Right kidney (tissue), 1 donor: Measurements from ENCODE around the gene CD82.
A peak's percentile ranks its signal among the peaks of the same experiment; 100 is the strongest.
"Not testable (repeated sequence)": the region's sequence is repeated elsewhere in the genome, so short reads cannot be mapped to it uniquely, and the experiment has no call there.

Experiments used
- DNase-seq: peaks from one replicate; pipeline ENCODE4 v3.0.0-alpha.2; 2016

The CD82 gene

GRCh38 chr11:44533921-44534711 lies 31.3 kb upstream of the CD82 start:
- DNase-seq: no peak

DNA sequence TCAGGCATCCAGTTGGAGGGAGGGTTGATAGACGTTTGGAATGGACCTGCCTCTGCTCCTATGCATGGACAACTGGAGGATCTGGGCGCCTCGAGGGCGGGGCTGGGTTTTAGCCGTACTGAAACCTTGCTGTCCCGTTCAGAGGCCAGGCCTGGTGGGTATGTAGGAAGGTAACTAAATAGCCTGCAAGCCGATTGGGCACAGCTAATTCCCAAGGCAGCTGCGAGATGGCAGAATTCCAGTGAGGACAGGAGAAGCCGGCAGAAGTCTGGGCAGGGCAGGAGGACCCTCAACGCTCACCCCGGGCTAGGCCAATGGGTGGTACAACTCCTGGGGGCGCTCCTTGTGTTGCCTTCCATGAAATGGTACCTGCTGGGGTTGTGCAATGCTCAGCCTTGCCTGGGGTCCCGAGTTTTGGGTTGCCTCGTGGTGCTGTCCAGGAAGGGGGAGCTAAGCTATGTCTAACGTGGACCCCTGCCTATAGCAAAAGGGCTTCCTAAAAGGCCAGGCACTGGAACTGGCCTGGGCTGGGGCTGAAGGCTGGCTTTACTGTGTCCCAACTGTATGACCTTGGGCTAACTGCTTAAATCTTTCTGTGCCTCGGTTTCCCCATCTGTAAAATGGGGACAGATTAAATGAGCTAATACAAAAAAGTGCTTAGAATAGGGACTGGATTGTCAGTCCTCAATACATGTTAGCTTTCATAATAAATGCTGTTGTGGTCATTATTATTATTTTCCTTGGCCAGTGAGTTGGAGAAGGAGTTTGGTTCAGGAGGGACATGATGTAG lies 30.1 kb upstream of the CD82 start:
- DNase-seq: no peak

- no peak for DNase-seq
Observed at GRCh38 chr11:44536788-44537516, 28.5 kb upstream of the CD82 start.

DNA sequence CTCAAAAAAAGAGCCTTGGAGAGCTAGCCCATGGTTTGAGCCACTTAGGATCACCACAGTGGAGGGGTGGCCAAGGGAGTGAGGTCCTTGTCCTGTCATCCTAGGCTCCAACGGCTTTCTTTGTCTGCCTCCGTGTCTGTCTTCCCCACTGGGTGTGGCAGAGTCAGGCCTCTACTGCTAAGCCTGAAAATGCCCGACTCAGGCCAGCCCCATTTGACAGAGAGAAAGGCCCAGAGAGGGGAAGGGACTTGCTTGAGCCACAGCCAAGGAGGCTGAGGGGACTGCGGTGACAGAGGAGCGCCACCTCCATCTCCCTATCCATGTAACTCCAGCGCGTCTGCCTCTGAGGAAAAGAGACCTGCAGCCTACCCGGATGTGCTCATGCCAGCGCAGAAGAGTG lies 27.8 kb upstream of the CD82 start:
- no peak for DNase-seq

- DNase-seq: peak; percentile 70
Observed at GRCh38 chr11:44538375-44539054, 26.9 kb upstream of the CD82 start.

DNA sequence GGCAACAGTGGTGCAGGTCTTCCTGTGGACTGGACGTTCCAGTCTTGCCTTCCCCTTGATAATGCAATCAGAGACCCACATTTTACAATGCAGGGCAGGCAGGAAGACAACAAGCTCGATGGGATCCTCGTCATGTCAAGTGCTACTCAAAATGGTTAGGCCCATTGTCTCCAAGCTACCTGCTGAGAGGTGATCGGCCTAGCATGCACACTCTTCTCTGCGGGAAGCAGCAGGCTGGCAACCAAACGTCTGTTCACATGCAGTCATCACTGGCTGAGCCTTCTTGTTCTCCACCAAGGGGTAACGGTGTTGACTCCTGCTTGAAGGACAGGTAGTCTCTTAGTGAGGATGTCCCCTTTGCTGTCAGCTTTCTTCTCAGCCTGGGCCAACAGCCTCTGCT lies 25.5 kb upstream of the CD82 start:
- DNase-seq: no peak

DNA sequence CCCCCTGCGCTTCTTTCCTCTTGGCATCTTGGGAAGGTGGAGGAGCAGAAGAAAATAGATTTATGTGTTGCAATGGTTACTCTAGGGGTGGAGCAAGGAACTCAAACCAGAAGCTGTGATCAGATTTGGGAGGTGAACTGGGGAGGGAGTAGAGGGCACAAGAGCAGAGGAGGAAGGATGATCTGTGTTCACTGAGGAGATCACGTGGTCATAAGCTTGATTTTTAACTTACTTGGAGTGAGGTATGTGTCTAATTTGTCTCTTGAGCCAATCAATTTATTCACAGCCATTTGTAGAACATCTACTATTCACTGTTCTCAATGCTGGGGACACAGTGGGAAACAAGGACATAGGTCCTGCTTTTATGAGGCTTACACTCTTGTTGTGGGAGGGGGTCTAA lies 24.8 kb upstream of the CD82 start:
- DNase-seq: no peak

- DNase-seq: no peak
Observed at GRCh38 chr11:44542372-44542771, 23.1 kb upstream of the CD82 start.

GRCh38 chr11:44546984-44547383 lies 18.5 kb upstream of the CD82 start:
- DNase-seq: not testable (repeated sequence)

GRCh38 chr11:44547534-44547933 lies 17.9 kb upstream of the CD82 start:
- DNase-seq: not testable (repeated sequence)

- no peak for DNase-seq
Observed at GRCh38 chr11:44548032-44548695, 17.3 kb upstream of the CD82 start.

- not testable (repeated sequence) for DNase-seq
Observed at GRCh38 chr11:44548961-44549749, 16.3 kb upstream of the CD82 start.

DNA sequence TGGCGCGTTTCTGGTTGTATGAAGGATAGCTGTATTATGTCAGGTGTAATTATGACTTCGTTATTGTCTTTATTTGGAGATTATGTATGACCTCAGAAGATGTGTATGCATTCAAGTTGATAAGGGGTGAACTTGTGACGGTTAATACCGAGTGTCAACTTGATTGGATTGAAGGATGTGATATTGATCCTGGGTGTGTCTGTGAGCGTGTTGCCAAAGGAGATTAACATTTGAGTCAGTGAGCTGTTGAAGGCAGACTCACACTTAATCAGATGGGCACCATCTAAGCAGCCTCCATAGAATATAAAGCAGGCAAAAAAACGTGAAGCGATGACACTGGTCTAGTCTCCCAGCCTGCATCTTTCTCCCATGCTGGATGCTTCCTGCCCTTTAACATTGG lies 15.3 kb upstream of the CD82 start:
- no peak for DNase-seq

- no peak for DNase-seq
Observed at GRCh38 chr11:44551456-44552139, 13.9 kb upstream of the CD82 start.

GRCh38 chr11:44555031-44555800 lies 10.2 kb upstream of the CD82 start:
- DNase-seq: no peak

GRCh38 chr11:44556735-44557409 lies 8.6 kb upstream of the CD82 start:
- peak; percentile 48 for DNase-seq

GRCh38 chr11:44557464-44557863 lies 8.0 kb upstream of the CD82 start:
- DNase-seq: no peak

DNA sequence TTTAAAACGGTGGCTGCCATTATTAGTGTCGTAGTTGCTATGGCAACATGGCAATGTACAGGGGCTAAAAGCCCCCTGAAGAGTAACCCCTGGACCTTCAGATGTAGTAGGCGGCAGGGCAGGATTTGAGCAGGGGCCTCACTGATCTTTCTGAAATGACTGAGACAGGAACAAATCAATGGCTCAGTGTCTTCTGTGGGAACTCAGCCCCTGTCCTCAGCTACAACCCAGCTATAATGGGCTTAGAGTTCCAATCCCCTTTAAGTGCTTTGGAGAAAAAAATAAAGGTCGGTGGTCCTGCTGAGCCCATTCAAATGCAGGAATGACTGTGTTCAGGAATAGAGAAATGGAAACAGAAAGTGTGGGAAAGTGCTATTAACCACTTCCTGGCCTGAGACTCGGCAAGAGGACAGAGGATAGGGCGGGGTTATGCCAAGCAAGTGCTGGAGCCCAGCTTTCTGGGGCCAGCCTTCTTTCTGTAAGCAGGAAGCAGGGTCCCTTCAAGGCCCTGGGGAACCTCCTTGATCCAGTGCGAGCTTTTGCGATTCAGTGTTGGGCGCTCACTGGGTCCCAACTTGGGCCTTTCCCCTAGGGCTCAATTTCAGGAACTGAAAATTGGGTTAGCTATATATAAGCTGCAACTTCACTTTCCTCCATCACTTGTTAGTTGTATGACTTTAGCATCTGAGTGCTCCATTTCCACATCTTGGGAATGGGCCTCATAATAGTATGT lies 6.1 kb upstream of the CD82 start:
- DNase-seq: no peak
